CD4-positive, alpha-beta T cell treated with Interleukin-4 for 4 hours (primary cell): ENCODE data around the gene COL4A6.
A peak's percentile ranks its signal among the peaks of the same experiment; 100 is the strongest.

Experiments
- DNase-seq: peaks from one replicate; pipeline ENCODE4 v3.0.0-alpha.2; 2020

Gene COL4A6

DNA sequence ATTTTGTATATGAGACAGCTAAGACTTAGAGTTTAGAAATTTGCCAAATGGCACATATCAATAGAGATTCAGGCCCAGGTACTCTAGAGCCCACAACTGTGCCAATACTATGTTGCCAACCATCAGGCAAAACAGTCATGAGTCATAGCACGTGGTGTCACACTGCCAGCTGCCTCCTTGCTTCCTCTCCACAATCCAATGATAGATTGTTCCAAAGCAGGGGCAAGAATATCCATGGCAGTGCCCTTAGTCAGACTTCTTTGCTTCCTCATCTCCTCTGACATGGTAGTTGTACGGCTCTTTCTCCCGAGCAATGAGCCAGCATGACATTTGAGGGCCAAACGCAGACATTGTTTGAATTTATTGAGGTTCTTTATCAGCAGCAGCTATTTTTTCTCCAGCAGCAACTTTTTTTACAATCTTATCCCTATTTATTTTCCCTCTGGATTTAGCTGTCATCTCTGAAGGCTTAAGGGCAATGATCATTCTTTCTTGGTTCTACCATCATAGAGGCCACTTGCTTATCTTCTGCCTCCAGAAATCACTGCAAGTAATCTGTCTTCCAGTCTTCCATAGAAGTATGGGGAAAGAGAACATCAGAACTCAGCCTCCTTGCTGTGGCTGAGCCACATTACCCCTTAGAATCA lies 169.7 kb downstream of the COL4A6 start:
- DNase-seq: no peak

DNA sequence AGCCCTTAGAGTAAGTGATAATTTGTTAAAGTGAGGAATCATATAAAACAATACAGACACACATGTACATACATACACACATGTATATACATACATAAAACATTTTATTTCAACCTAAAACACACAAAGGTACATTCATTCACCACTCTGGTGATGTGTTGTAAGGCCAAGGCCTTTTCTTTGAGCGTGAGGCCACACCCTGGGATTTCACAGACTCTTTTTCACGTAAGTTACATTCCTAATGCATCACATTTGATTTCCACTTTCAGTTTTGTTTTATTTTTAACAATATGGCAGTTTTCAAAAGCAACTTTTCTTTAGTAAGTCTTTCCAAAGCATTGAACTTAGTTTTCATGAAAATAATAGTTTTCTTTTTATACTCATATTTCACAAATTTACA lies 170.7 kb downstream of the COL4A6 start:
- no peak for DNase-seq

DNA sequence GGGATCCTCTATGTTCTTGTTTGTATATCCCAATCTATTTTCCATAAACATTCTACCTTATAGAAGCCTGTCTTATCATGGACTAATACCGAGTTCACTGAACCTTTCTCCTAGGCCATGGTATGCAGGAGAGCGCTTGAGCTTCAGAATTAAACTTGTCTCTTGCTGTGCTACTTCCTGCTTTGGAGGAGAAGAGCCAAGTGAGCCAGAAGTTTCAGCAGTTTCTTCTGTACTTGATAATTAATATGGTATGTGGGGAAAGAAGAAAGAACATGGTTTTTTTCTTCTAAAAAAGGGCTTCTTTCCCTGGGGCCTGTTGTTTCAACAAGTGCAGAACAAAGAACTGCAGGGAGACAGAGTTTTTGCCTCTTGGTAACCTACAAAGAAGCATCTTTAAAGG lies 173.8 kb downstream of the COL4A6 start:
- DNase-seq: no peak

DNA sequence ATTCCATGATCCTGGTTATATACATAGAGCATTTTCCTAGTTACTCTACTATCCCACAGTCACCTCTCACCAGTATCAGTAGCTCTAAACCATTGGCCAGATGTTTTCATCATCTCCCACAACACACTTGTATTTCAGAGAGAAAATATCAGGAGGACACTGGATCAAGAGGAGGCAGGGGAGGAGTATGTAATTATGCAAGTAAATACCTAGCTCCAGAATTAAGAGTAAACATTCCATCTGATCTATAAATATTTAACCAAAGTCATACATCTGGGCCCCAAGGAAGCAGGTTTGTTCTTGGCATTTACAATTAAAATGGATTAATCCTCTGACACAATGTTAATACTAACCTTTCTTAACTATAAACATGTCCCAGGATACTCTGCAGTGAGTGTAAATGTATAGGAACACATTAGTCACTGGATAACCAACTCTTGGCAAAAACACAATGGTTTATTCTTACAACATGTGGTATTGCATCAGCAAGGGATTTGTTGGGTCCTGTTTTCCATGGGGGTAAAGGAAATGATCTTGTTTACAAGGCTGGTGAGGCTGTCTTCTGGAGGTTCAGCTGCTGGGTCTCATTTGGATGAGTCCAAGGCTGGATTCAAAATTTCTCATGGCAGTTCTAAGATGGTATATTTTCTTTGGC lies 176.5 kb downstream of the COL4A6 start:
- DNase-seq: no peak

DNA sequence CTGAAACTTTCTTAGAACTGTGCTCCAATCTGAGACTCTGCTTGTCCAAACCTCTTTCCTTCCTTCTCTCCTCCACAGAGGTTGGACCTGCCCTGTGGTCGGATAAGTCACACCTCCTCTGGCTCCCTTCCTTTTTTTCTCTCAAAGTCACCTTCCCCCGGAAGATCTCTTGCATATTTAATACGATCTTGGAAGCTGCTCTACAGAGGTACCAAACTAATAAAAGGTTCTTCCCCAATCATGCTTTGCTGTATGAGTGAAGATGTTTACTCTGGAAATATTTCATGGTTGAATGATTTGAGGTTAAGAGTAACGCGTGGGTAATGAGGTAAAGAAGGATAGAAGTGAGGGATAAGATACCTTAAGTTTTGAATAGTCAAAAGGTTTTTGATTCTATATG lies 180.7 kb downstream of the COL4A6 start:
- no peak for DNase-seq

DNA sequence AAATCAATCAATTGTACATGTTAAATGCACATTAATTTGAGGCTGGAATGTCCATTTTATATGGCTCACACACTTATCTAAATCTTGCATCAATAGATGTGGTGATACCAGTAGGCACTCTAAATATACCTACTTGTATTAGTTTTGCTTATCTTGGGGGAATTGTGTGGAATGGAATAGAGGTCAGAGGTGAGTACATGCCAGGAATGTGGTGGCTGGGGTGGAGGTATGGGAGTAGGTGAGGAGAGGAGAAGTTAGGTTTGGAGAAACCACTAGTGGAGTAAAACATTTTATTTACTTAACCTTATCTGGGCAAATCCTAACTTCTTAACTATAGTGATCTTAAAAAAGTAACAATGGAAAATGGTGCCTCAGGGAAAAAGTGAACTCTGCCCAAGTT lies 183.6 kb downstream of the COL4A6 start:
- no peak for DNase-seq

DNA sequence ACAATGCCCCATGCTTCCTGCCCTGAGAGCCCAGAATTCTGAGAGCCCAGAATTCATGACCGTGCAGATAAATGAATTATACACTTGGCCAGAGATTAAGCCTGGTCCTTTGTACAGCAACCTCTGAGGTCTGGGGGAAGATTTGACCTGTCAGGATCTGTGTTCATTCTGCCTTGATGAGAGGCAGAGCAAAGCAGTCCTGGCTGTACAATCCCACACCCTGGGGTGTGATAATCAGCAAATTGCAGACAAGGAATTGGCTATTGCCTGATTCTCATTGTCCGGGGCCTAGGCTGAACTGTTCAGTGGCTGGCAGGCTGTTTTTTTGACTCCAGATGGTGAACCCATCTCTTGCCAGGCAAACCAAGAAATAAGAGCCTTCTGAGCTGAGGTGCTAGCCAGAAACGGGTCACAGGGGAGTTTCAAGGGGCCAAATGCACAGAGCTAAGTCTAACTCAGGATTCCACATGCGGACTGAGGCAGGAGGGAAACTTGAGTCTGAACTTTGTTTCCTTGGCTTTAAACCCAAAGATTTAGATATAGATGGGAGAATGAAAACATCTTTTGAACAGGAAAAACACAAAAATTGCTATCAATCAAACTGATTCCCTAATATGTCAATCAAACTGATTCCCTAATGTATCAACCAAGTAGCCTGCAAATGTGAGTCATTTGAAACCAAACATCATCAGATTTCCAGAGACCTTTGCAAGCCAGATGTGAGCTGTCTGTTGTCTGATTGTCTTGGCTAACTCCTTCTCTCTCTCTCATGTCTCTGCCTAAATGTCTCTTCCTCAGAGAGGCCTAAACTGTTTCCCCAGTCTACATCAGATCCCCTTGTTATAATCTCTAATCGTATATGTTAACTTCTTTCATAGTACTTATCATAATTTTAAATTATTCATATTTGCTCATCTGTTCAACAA lies 187.3 kb downstream of the COL4A6 start:
- DNase-seq: no peak

DNA sequence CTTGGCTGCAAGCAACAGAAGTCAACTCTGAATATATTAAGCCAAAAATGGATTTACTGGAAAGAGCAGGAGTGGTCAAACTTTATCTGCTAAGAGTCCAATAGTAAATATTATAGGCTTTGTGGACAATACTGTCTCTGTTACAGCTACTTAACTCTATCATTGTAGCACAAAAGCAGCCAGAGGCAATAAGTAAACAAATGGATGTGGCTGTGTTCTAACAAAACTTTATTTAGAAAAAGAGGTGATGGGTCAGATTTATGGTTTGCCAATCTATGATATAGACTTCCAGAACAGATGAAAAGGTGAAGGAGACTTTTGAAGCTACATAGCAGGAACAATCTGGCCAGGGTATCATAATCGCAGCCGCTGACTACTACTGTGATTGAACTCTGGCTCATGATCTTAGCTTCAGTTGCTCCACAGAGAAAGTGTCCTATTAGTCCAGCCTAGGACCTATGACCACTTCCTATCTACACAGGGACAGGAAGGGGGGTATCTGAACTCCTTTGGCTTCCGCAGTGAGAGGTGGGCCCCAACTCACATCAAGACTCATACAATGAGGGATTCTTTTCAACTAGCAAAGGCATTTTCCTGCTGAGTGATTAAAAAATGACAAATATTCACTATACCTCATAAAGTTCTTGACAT lies 191.8 kb downstream of the COL4A6 start:
- no peak for DNase-seq

DNA sequence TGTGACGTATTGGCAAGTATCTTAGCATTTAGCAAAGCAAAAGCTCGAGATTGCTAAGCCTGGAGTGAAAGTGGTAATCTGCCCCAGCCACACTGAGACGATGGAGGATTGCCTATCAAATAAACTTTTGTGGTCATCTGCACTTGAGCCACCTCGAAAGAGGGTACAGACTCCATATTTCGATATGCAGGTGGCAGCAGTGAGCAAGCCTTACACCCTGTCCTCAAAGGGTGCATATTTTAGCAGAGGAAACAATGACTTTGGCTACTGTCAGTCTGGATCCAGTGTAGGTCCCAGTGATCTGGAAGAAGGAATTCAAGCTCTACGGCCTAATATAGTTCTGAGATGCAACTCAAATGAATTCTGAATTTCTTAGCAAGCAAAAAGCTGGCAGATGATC lies 192.8 kb downstream of the COL4A6 start:
- no peak for DNase-seq

DNA sequence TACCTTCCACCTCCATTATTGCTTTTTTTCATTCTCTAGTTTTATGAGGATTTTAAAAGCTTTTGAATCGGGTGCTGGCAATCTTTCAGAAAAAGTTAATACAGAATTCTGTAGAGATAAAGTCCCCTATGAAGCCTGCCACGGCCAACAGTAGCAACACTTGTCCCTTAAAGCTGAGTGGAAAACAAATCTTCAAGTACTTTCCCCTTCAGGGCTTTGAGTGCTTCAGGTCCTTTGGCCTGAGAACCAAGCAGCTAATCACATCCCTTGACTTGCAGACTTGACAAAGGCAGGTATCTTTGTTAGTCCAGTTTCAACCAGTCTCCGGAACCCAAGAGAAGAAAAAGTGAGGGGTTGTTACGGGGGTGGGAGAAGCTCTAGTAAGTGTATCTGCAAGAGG lies 202.2 kb downstream of the COL4A6 start:
- no peak for DNase-seq

DNA sequence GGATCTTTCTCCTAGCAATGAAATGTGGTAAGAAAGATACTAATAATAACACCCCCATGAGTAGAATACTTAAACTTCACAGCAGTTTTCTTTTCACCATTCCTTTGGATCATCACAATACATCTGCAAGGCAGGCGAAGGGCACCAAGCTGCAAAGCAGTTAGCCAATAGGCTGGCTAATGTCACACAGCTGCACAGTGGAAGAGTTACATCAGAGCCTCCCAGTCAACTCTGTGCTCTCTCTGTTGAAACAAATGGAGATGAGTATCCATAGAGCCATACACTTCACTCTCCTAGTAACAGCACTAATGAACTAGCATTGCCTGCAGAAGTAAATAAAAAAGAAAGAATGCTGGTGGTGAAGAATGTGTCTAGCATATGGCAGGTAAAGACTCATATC lies 207.6 kb downstream of the COL4A6 start:
- DNase-seq: no peak

DNA sequence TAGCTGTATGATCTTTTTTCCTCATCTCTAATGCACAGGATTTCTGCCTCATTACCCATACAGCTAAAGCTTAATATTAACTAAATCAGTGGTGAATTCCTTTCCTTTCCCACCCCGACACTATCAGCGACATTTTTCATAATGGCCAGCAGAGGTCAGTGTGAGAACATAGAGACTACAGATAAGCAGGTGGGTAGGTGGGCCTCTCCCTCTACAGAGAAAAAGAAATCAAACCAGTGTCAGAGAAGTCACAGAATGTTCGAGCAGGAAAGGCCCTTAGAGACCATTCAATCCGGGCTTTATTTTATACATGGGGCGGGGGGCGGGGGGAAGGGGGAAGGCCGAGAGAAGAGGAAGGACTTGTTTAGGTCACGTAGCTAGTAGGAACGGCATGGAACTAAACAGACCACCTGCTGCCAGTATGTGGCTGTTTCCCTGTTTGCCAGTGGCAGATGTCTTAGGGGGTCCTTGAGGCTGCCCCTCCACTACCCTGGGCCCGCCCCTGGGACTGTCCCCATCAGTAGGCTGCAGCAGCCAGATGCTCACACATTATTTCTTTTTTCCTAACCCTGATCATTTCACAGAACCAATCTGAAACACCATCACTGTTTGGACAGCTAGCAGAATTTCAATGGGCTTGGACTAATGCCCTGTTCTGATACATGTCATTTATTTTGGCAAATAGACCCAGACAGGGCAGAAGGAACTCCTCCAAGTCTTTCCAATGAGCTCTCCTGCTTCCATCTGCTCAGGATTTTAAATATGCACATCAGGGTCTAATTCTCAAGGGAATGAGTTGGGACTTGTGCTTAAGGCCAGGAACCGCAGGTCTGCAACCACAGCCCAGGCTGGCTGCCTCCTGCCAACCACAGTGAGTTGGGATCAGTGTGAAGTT lies 213.2 kb downstream of the COL4A6 start:
- DNase-seq: peak; percentile 12

DNA sequence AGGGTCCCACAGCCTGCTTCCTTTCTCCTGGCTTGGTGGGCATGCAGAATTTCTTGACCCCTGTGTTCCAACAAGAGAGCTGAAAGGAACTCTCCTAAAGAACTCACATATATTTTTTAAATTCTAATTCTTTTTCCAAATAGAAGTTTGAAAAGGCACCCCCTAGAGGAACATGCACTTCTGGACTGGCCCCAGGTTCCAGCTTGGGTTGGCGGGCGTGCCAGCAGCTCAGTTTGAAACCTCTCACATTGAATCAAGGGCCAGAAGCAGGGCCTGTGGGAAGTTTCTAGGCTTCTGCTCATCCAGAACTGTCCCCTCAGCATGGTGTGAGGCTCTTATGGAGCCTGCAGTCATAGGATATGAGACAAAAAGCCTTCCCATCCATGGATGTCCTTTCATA lies 214.0 kb downstream of the COL4A6 start:
- no peak for DNase-seq

DNA sequence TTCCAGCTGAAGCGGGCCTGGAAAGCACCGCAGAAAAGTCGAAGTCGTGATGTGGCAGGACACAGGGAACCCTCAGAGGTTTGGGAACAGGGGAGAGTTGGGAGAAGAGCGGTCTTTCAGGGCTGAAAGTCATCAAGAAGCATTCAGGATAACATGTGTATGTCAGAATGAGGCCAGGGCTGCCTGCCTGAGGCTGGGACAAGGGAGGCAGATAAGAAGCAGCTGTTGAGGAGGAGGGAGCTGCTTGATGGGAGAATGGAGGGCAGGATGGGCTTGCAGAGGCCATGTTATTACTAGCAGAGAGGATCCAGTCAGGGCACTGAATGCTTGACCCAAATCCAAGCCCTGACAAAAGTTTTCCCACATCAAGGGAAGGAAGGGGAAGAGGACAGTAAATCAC lies 214.6 kb downstream of the COL4A6 start:
- DNase-seq: no peak

DNA sequence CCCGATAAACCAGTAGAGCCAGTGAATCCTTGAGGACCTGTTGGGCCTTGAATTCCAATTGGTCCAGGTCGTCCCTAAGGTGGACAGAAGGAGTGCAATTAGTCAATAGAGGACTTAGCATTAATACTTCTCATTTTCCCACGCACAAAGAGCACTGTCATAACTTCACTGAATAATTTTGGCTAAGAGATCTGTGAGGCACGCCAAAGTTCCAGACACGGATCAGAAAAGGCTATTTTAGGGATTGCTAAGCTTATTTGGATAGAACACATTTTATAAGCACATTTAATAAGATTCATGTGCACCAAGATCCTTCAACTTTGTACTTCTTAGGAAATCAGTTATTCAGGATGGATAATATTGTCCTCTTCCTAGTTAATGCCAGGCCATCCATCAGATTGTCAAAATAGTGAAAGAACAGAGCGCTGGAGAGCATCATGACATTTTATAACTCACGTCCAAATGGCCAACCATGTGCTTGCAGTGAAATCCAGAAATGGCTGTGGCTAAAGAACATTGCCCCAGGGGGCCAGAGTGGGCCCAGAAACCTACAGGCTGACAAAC lies 216.8 kb downstream of the COL4A6 start:
- no peak for DNase-seq

DNA sequence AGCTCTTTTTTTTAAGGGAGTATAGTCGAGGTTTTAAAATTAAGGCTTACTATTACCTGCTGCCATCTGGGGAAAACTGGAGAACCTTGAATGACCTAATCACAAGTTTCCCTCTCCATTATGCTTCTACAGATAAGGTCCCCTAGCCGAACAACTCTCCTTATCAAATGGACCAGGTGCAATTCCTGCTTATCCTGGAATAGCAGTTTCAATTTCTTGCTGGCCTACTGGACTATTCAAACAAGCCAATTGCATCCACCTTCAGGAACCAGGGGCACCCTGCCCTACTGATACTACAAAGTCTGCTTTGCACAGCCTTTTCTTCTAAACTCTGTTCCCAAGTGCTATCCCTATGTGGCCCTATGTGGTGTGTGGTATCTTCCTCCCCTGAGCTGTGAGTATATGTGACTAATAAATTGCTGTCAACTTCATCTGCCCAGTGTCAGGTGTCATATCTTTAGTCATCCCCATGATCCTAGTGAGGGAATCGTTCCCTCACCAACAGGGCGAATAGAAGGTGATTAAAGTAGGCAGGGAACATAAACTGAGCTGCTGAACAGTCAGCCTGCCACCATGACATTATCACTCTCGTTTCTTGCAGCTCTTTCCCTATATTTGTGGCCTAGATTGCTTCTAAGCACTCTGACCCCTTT lies 218.1 kb downstream of the COL4A6 start:
- DNase-seq: no peak

DNA sequence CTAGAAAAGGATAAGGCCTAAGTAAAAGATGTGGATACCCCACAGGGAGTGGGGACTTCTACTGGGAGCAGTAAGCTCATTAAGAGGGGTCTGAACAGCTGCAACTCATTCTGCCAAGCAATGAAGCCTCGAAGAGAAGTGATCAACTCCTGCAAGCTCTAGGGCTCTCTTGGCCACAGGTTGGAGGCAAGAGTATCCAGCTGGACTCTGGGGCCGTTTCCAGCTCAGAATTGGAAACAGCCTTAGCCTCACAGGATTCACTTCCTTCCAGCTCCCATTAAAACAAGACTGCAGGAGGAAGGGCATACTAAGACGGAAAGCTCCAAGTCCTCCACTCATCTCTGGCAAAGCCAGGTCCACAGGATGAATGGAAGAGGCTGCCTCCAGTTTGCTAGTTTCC lies 220.3 kb downstream of the COL4A6 start:
- no peak for DNase-seq

DNA sequence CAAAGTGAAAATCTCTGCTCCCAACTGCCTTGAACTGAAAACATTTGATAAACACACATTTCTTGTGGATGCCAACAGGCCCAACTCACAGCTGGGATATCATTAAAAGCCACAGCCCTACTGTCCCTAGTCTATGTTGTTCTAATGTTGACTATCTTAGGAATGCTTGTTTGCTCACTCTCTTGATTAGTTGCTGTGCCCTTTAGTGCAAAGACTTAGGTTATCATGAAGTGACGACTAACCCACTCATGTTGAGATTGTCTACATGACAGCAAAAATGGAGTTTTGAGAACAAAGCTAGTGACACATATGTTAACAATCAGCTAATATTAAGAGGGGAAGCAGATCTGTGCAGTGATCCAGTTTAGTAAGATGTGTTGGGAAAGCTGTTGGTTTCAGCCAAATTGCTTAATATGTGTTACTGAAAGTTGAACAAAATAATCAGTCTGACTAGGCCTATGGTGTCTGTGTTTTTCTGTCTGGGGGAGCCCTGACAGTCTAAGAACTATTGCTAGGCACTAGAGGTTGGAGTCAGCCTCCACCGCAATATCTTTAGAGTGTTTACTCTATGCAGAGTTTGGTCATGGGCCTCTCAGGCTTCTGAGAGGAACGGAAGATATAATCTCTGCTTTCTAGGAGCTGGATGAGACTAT lies 221.2 kb downstream of the COL4A6 start:
- no peak for DNase-seq

DNA sequence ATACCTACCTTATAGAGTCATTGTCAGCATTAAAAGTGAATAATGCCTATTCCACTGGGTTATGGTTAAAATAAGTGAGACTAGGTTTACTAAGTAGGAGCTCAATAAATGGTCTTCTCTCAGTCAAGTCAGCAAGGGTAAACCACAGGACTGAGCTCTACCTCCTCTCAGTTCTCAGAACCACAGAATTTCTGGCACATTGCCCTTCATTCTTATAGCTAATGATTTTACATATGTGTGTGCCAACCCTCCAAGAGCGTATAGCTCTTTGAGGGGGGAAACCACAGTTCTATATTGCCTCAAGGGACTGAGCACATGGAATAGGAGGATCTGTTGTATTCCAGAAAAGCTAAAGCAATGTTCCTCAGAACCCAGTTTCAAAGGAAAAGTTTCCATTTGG lies 221.8 kb downstream of the COL4A6 start:
- no peak for DNase-seq

DNA sequence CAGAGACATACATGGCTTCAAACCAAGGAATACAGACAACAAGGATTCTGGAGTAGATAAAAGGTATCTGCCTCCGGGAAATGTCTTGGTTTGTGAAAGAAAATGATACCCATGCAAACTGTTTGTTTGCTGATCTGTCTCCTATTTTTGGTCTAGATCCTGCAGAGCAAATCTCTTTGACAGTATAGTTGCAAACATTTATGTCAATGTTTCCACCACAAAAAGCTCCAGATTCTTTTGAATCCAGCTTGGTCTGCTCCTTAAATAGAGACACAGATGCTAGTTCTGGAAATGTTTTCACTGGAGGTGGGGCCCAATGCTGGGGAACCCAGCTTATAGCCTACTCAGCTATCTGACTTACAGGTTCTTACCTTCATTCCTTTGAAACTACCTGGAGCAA lies 226.9 kb downstream of the COL4A6 start:
- no peak for DNase-seq

DNA sequence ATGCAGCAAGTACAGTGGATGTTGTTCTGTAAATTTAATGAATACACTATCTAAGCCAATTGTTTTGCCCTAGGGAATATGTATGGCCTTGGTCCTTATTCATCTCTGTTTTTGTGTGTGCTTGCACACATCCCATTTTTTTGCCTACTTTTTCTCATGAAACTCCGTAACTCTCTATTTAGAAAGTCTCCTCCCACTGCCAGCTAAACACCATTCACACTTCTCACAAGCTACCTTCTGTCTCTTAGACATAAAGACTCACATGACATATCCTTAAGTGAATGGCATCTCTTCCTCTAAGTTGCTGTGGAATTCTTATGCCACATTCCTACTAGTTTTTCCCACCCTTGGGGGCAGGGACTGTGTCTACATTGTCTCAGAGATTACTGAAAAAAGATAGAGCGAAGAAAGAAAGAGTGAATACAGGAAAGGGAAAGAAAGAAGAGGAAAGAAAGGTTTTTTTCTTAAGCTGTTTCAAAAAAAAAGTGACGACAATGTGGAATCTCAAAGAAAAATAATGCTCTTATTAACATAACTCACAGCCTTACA lies 229.1 kb downstream of the COL4A6 start:
- no peak for DNase-seq
